Body of pancreas (tissue), 4 donors: ENCODE results near the gene SKI. TPM values are rescaled to one million over a fixed set of nuclear protein-coding genes. Genes with fewer than 3 reads are reported as not detected.

Experiments
- ATAC-seq: fragments of 150-250 bp; one replicate; pipeline ENCODE4 v1.9.1; 2016
- DNase-seq, 4 donors: peaks; one replicate each; pipeline ENCODE4 v3.0.0-alpha.2; 2019
- H3K27ac ChIP-seq, 4 donors: fragments of 200-600 bp; sonication (generic); 1 replicate in 3 of 4; 2 replicates in 1 of 4; pipeline versions ENCODE4 v1.5.1 to v1.6.1; 2016 to 2019; ENCODE audit warnings: mild to moderate bottlenecking in 1 of 4, mixed read lengths in 1 of 4, moderate library complexity in 1 of 4
- H3K27me3 ChIP-seq, 2 donors: fragments of 200-600 bp; sonication (generic); one replicate each; pipeline ENCODE4 v1.6.0; 2016; ENCODE audit warnings: mild to moderate bottlenecking in 1 of 2
- H3K36me3 ChIP-seq, 2 donors: fragments of 200-600 bp; sonication (generic); replicated peaks in 1 of 2; 2 replicates each; pipeline ENCODE4 v1.5.1; 2016; ENCODE audit warnings: low read depth in 2 of 2; ENCODE audit not compliant: insufficient read depth in 1 of 2
- H3K4me1 ChIP-seq: fragments of 200-600 bp; sonication (generic); one replicate; pipeline ENCODE4 v1.6.0; 2016
- H3K4me3 ChIP-seq, 2 donors: fragments of 200-600 bp; sonication (generic); 1 replicate in 1 of 2; 2 replicates in 1 of 2; pipeline ENCODE4 v1.5.1; 2016 to 2019
- H3K9me3 ChIP-seq, 3 donors: fragments of 200-600 bp; sonication (generic); 1 replicate in 2 of 3; 2 replicates in 1 of 3; pipeline ENCODE4 v1.5.1; 2016
- CTCF ChIP-seq, 7 experiments: fragments of 450-650 bp in 4 of 7; fragments of 200-600 bp in 3 of 7; sonication (generic) in 3 of 7; IDR thresholded peaks; one replicate each; pipeline ENCODE4 v1.5.1; 2016 to 2019; ENCODE audit warnings: antibody characterized with exemption in 7 of 7
- POLR2A ChIP-seq, 3 donors: fragments of 450-650 bp; IDR thresholded peaks; one replicate each; pipeline ENCODE4 v1.6.1; 2016; ENCODE audit warnings: antibody characterized with exemption in 3 of 3, mild to moderate bottlenecking in 2 of 3
- WGBS, 2 donors: methylation state at CpG; one replicate each; pipeline ENCODE4 v1.1.5; 2017; 5-methylcytosine and 5-hydroxymethylcytosine counted together
- intact Hi-C: fragments of 100-400 bp; cut with DNase I; formaldehyde crosslinking; loops from one replicate; pipeline ENCODE4 v1.15.1; 2023
- total RNA-seq, 2 donors: library from RNA; depleted of rRNA; stranded (reverse); fragments of >200 nt; gene quantifications; one replicate each; pipeline ENCODE4 v1.1.0, GENCODE V29; 2016

The SKI gene
- total RNA-seq, 2 donors from 2014 or later: 15.8 to 33.0 TPM

GRCh38 chr1:2181271-2181670, 46.8 kb upstream of the SKI start:
- intact Hi-C loops: no loop called here
- no peak overlapping the region for H3K4me3 ChIP-seq
- H3K27ac ChIP-seq: no peak overlapping the region
- no peak for TF ChIP-seq POLR2A (IDR thresholded peaks at IDR 0.05)
- no peak for TF ChIP-seq CTCF (IDR thresholded peaks at IDR 0.05)
- 92 to 95% methylated on average over 5 to 13 of the region's 14 CpGs for WGBS, 2 donors
- ATAC-seq: no peak
- no peaks in the 10 kb centered on the region for H3K9me3 ChIP-seq
- no peak for DNase-seq
- H3K36me3 ChIP-seq: no peaks in the 10 kb centered on the region
- H3K4me1 ChIP-seq: no peaks in the 10 kb centered on the region
- no peaks in the 10 kb centered on the region for H3K27me3 ChIP-seq

DNA sequence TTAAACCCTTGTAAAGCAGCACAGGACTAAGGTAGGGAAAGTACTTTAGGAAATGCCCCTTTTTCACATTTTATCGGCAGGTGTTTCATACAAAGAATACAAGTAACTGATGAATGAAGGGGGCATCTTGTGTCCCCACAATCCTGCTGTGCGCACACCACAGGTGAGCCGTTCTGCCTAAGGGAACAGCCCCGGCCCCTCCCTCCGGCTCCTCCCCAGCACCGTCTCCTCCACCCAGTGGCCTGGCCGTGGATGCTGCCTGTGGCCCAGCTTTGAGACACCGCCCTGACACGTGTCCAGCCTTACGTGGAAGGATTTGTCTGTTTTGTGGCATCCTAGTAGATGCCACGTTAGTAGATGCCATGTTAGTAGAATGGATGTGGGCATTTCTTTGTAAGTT, 46.4 kb upstream of the SKI start:
- TF ChIP-seq POLR2A (IDR thresholded peaks at IDR 0.05) (no peak), CTCF (IDR thresholded peaks at IDR 0.05) (no peak)
- 93 to 95% methylated on average over 11 of the region's 11 CpGs for WGBS, 2 donors
- Histone ChIP-seq H3K36me3 (no peaks in the 10 kb centered on the region), H3K9me3 (no peaks in the 10 kb centered on the region), H3K27me3 (no peaks in the 10 kb centered on the region), H3K27ac (no peak overlapping the region), H3K4me1 (no peaks in the 10 kb centered on the region), H3K4me3 (no peak overlapping the region)
- no peak for ATAC-seq
- intact Hi-C loops: no loop called here
- DNase-seq: no peak

DNA sequence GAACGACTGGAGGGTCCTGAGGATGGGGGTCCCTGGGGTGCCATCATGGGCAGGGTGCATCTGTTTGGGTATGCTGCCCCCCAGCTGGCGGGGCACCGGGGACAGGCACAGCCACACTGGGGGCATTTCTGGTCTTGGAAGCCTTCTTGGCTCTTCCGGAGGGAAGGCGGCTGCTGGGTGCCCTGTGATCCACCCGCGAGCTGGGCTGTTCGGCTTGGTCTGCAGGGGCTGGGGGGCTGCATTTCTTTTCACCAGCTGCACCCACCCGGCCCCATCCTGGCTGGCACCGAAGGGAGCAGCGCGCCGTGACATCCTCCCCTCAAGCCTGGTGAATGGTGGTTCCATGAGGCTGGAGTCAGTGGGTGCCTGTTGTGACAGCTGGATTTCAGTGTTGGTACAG, 45.7 kb upstream of the SKI start:
- DNase-seq (no peak), ATAC-seq (no peak)
- no peak overlapping the region for H3K4me3 ChIP-seq
- no peaks in the 10 kb centered on the region for H3K9me3 ChIP-seq
- TF ChIP-seq CTCF (IDR thresholded peaks at IDR 0.05) (no peak), POLR2A (IDR thresholded peaks at IDR 0.05) (no peak)
- H3K27me3 ChIP-seq: no peaks in the 10 kb centered on the region
- no peaks in the 10 kb centered on the region for H3K36me3 ChIP-seq
- H3K4me1 ChIP-seq: no peaks in the 10 kb centered on the region
- H3K27ac ChIP-seq: no peak overlapping the region
- 94 to 99% methylated on average over 10 to 13 of the region's 13 CpGs for WGBS, 2 donors
- intact Hi-C loops: no loop called here

GRCh38 chr1:2183937-2184334, 44.2 kb upstream of the SKI start:
- no peak for DNase-seq
- TF ChIP-seq CTCF (IDR thresholded peaks at IDR 0.05) (no peak), POLR2A (IDR thresholded peaks at IDR 0.05) (no peak)
- no peak overlapping the region for H3K4me3 ChIP-seq
- no peaks in the 10 kb centered on the region for H3K36me3 ChIP-seq
- no peak for ATAC-seq
- no peaks in the 10 kb centered on the region for H3K9me3 ChIP-seq
- H3K27ac ChIP-seq: no peak overlapping the region
- WGBS, 2 donors: 85 to 92% methylated on average over 3 to 13 of the region's 15 CpGs
- intact Hi-C loops: no loop called here
- H3K27me3 ChIP-seq: no peaks in the 10 kb centered on the region
- no peaks in the 10 kb centered on the region for H3K4me1 ChIP-seq

DNA sequence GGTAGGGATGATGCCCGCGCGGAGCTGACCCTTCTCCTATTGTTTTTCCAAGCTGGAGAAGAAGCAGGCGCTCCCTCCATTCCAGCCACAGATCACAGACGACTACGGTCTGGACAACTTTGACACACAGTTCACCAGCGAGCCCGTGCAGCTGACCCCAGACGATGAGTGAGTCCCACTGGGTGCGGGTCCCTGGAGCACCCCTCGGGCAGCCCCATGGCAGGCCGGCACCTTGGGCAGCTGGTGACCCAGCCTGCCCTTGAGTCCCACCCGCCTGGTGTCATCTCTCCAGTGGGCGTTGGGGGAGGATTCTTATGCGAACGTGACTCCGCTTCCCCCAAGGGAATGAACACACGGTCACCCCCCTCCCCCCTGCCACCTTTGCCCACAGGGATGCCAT, 43.6 kb upstream of the SKI start:
- Histone ChIP-seq H3K9me3 (no peaks in the 10 kb centered on the region), H3K27me3 (no peaks in the 10 kb centered on the region), H3K36me3 (no peaks in the 10 kb centered on the region), H3K4me1 (peaks cover 4% of the 10 kb centered on the region), H3K4me3 (no peak overlapping the region), H3K27ac (no peak overlapping the region)
- DNase-seq (no peak), ATAC-seq (no peak)
- WGBS, 2 donors: 88 to 95% methylated on average over 11 to 16 of the region's 18 CpGs
- no peak for TF ChIP-seq POLR2A (IDR thresholded peaks at IDR 0.05)
- TF ChIP-seq CTCF (IDR thresholded peaks at IDR 0.05): no peak
- intact Hi-C loops: no loop called here
